ENCODE results near the gene CACNA2D3. TPM values are rescaled to one million over a fixed set of nuclear protein-coding genes. Genes with fewer than 3 reads are reported as not detected.

CACNA2D3 gene
- total RNA-seq, 1 donor from 2014 or later = 21.2 TPM

DNA sequence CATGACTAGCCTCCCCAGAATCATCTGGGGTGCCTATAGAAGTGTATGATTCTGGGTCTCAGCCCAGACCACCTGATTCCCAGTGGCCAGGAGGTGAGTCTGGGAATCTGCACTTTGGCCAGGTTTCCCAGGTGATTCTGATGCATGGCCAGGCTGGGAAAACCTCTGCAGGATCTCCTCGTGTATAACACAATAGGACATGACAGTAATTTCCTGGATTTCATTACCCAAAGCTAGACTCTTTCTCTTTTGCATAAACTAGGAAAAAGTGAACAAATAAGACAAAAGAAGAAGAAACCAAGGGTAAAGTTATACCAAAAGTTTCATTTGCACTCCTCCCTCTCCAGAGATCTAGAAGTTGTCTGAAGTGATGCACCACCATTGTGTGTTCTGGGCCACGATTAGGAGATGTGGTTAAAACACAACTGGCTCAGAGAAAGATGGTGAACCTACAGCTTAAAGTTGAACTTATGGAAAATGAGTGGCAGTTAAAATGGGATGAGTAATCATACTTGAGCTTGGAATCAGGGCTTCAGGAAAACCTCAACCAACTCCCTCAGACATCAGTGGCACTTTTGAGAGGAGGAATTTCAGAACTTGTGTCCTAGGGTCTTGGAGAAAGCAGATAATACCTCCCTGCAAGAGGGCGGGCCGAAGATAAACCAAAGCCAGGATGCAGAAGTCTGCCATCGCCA lies 914.7 kb downstream of the CACNA2D3 start:
- DNase-seq = no peak
- intact Hi-C loops (cut with micrococcal nuclease) = no loop called here
- H3K4me3 ChIP-seq = no peak overlapping the region
- TF ChIP-seq, protein P1, sequence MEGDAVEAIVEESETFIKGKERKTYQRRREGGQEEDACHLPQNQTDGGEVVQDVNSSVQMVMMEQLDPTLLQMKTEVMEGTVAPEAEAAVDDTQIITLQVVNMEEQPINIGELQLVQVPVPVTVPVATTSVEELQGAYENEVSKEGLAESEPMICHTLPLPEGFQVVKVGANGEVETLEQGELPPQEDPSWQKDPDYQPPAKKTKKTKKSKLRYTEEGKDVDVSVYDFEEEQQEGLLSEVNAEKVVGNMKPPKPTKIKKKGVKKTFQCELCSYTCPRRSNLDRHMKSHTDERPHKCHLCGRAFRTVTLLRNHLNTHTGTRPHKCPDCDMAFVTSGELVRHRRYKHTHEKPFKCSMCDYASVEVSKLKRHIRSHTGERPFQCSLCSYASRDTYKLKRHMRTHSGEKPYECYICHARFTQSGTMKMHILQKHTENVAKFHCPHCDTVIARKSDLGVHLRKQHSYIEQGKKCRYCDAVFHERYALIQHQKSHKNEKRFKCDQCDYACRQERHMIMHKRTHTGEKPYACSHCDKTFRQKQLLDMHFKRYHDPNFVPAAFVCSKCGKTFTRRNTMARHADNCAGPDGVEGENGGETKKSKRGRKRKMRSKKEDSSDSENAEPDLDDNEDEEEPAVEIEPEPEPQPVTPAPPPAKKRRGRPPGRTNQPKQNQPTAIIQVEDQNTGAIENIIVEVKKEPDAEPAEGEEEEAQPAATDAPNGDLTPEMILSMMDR (IDR thresholded peaks at IDR 0.05; ENCODE audit: borderline replicate concordance) = no peak
- H3K4me1 ChIP-seq = no peaks in the 10 kb centered on the region
- H3K27me3 ChIP-seq (ENCODE audit: low read depth) = no peaks in the 10 kb centered on the region
- H3K36me3 ChIP-seq = no peaks in the 10 kb centered on the region
- H3K27ac ChIP-seq (replicated peaks) = no peak overlapping the region
- H3K9me3 ChIP-seq (replicated peaks) = no peaks in the 10 kb centered on the region

GRCh38 chr3:55042591-55042990 lies 920.2 kb downstream of the CACNA2D3 start:
- intact Hi-C loops (cut with micrococcal nuclease) = no loop called here
- no peak overlapping the region for H3K4me3 ChIP-seq
- no peak for DNase-seq
- no peaks in the 10 kb centered on the region for H3K27me3 ChIP-seq (ENCODE audit: low read depth)
- no peaks in the 10 kb centered on the region for H3K4me1 ChIP-seq
- no peaks in the 10 kb centered on the region for H3K9me3 ChIP-seq (replicated peaks)
- TF ChIP-seq, protein P1 (IDR thresholded peaks at IDR 0.05; ENCODE audit: borderline replicate concordance) = no peak
- no peaks in the 10 kb centered on the region for H3K36me3 ChIP-seq
- H3K27ac ChIP-seq (replicated peaks) = no peak overlapping the region

DNA sequence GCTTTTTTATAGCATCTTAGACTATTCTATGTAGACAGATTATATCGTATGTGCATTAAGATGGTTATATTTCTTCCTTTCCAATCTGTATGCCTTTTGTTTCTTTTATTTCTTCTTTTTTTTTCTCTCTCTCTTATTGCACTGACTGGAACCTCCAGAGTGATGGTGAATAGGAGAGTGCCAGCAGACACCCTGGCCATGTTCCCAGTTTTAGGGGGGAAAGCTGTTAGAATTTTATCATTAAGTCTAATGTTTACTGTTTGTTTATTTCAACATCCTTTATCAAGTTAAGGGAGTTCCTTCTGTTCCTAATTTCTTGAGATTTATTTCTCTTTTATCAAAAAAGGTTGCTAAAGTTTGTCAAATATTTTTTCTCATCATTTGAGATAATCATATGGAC lies 922.1 kb downstream of the CACNA2D3 start:
- Histone ChIP-seq H3K4me1 (no peaks in the 10 kb centered on the region), H3K9me3 (replicated peaks) (no peaks in the 10 kb centered on the region), H3K4me3 (no peak overlapping the region), H3K27me3 (ENCODE audit: low read depth) (no peaks in the 10 kb centered on the region), H3K36me3 (no peaks in the 10 kb centered on the region), H3K27ac (replicated peaks) (no peak overlapping the region)
- TF ChIP-seq, protein P1 (IDR thresholded peaks at IDR 0.05; ENCODE audit: borderline replicate concordance) = no peak
- no peak for DNase-seq
- intact Hi-C loops (cut with micrococcal nuclease) = no loop called here

GRCh38 chr3:55059027-55059629 lies 936.8 kb downstream of the CACNA2D3 start:
- Histone ChIP-seq H3K4me3 (no peak overlapping the region), H3K36me3 (no peaks in the 10 kb centered on the region), H3K27ac (replicated peaks) (no peak overlapping the region), H3K4me1 (no peaks in the 10 kb centered on the region), H3K27me3 (ENCODE audit: low read depth) (no peaks in the 10 kb centered on the region), H3K9me3 (replicated peaks) (peaks cover 22% of the 10 kb centered on the region)
- intact Hi-C loops (cut with micrococcal nuclease) = no loop called here
- TF ChIP-seq, protein P1 (IDR thresholded peaks at IDR 0.05; ENCODE audit: borderline replicate concordance) = no peak
- no peak for DNase-seq

DNA sequence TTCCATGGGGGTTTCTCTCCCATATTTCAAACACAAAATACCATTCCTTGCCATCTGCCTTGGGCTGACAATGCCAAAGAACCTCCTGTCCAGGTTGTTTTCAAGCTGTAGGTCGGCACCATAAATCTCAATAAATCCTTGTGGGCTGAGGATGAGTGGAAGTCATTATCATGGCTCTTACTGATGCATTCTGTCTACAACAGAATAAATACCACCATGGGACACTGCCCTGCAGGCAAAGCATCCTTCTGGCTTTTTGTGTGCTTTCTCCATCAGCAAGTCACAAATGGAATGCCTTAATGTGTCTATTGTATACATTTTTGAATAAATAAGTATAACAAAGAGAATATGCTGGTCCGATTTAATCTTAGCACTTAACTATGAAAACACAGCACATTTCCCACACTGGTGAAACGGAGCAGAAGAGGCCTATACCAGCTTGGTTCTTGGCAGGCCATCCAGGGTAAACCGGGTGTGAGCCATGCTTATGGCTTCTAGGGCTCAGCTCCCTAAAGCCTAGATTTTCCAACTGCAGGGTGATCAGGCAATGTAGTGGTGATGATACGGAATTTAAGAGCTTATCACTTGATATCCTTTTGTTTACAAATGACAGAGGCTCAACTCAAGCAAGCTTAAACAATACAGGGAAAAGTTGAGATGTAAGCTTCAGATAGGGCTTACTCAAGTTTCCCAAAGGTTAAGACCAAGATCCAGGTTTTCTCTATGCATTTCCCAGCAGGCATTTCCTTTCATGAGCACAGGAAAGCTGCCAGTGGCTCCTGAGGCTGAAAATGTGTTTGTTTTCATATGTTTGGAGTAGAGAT lies 938.8 kb downstream of the CACNA2D3 start:
- H3K27me3 ChIP-seq (ENCODE audit: low read depth) = no peaks in the 10 kb centered on the region
- TF ChIP-seq, protein P1 (IDR thresholded peaks at IDR 0.05; ENCODE audit: borderline replicate concordance) = no peak

More for the DNA sequence above, 938.8 kb downstream of the CACNA2D3 start:
- intact Hi-C loops (cut with micrococcal nuclease) = no loop called here
- Histone ChIP-seq H3K27ac (replicated peaks) (no peak overlapping the region), H3K4me3 (no peak overlapping the region), H3K36me3 (no peaks in the 10 kb centered on the region), H3K9me3 (replicated peaks) (peaks cover 2% of the 10 kb centered on the region), H3K4me1 (no peaks in the 10 kb centered on the region)
- DNase-seq = no peak
